Measurements from ENCODE around the gene ASXL1.

DNA sequence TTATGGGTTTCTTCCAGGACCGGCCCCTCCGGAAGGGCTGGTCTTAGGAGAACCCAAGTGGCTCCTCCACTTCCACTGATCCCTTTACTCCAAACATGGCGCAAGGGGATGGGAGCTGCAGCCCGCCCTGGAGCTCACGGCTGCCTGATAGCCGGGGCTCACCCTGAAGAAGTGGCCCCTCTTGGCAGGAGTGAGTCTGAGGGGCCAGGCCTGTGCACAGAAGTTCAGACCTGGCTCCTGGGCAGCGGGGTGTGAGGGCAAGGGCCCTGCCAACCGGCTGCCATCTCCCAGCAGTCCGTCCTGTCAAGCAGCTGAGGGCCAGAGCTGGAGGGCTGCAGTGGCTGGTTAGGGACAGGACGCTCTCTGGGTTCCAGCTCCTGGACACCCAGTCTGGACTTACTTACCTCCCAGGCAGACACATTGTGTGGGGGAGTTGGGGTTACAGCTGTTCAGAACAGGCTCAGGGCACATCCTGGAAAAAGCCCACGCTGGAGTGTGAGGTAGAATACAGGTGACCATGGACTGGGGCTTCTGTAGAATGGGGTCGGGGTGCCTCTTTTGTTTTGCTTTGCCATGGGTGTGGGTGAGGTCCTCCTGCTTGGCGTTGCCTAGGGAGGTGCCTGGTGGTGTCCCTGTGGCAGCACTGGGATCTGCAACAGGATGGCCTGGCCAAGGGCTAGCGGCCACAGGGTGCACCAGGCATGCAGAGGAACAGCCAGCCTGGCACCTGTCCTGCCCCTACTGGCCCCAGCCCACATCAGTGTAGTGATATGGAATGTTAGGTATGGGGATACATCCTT, 88.4 kb downstream of the ASXL1 start:
- TF ChIP-seq POLR2A (IDR thresholded peaks at IDR 0.05), result no peak
- TF ChIP-seq, protein P1, sequence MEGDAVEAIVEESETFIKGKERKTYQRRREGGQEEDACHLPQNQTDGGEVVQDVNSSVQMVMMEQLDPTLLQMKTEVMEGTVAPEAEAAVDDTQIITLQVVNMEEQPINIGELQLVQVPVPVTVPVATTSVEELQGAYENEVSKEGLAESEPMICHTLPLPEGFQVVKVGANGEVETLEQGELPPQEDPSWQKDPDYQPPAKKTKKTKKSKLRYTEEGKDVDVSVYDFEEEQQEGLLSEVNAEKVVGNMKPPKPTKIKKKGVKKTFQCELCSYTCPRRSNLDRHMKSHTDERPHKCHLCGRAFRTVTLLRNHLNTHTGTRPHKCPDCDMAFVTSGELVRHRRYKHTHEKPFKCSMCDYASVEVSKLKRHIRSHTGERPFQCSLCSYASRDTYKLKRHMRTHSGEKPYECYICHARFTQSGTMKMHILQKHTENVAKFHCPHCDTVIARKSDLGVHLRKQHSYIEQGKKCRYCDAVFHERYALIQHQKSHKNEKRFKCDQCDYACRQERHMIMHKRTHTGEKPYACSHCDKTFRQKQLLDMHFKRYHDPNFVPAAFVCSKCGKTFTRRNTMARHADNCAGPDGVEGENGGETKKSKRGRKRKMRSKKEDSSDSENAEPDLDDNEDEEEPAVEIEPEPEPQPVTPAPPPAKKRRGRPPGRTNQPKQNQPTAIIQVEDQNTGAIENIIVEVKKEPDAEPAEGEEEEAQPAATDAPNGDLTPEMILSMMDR (IDR thresholded peaks at IDR 0.05 in 8 of 11, conservative IDR thresholded peaks at IDR 0.05 in 3 of 11), result no peak
- TF ChIP-seq POLR2AphosphoS5 (IDR thresholded peaks at IDR 0.05), result peak in 2 of 3 donors; percentile 12 to 60
